PFSK-1 (cell line): ENCODE results near the gene MAD1L1.

Source experiments
- REST ChIP-seq, 2 experiments: IDR thresholded peaks; 2 replicates each; pipeline versions ENCODE4 v1.6.1 to v1.8.0; 2011 to 2012; ENCODE audit warnings: low read depth in 2 of 2, low read length in 2 of 2, control low read depth in 1 of 2, inconsistent platforms in 1 of 2, mild to moderate bottlenecking in 1 of 2, moderate library complexity in 1 of 2; ENCODE audit not compliant: insufficient read depth in 1 of 2
- SIN3A ChIP-seq: IDR thresholded peaks from 2 replicates; pipeline ENCODE4 v1.6.1; 2012; ENCODE audit warnings: mild to moderate bottlenecking, low read length, moderate library complexity, borderline replicate concordance; ENCODE audit not compliant: insufficient read depth

GRCh38 chr7:2258661-2259365 lies 26.1 kb upstream of the MAD1L1 start:
- TF ChIP-seq REST (IDR thresholded peaks at IDR 0.05; ENCODE audit: insufficient read depth in 1 of 2, low read depth in 2 of 2, low read length in 2 of 2) = no peak
- TF ChIP-seq SIN3A = no peak
